NT2/D1 (cell line): Measurements from ENCODE around the gene TSPAN12.

Experiments
- YY1 ChIP-seq: IDR thresholded peaks from 2 replicates; pipeline ENCODE4 v1.6.1; 2011; ENCODE audit not compliant: insufficient read length, insufficient read depth
- ZNF274 ChIP-seq: IDR thresholded peaks from 2 replicates; pipeline ENCODE4 v1.6.1; 2011; ENCODE audit warnings: mild to moderate bottlenecking, low read depth, low read length

DNA sequence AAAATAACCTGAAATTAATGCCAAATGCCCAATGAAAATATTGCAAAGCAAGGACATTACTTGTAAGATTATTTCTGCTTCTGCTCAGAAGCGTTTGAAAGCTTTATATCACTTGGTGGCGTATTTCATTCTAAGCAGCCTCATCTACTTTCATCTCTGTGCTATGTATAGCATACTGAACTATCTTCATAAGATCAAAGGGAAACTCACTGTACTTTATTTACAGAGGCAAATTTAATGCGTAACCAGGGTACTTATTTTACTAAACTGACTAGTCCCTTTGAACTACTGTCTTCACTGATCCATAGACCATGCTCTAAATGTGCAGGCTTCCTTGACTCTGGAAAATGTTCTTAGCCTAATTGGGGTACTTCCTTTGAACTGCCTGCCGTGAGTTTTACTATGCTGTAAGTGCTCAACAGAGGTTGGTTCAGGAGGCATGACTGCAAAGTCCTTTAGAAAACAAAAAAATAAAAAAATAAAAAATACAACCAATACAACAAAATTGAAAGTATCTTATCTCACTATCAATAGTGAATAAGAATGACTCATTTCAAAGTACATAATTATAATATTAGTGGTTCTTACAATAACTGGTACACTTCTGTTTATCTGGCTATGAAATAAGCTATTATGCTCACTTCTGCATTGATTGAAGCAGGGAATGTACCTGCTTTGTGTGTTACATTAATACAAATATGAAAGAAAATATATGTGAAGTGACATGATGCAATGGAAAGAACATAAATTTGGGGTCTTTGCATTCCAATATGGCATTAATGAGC is 41.0 kb upstream of the TSPAN12 start:
- no peak for TF ChIP-seq YY1
- no peak for TF ChIP-seq ZNF274
